Stomach smooth muscle (tissue), 2 donors: ENCODE measurements around the gene SND1.
A peak's percentile ranks its signal among the peaks of the same experiment; 100 is the strongest.

Experiments
- H3K27ac ChIP-seq: one replicate; pipeline ENCODE4 v1.7.0; 2013; ENCODE audit warnings: mild to moderate bottlenecking, low read length, inconsistent platforms
- H3K27me3 ChIP-seq, 2 donors: one replicate each; pipeline ENCODE4 v1.7.0; 2013; ENCODE audit warnings: low read length in 2 of 2; ENCODE audit not compliant: insufficient read depth in 2 of 2, control insufficient read depth in 1 of 2
- H3K36me3 ChIP-seq, 2 donors: one replicate each; pipeline ENCODE4 v1.7.0; 2013; ENCODE audit warnings: low read length in 2 of 2; ENCODE audit not compliant: control insufficient read depth in 2 of 2, insufficient read depth in 2 of 2
- H3K4me1 ChIP-seq: one replicate; pipeline ENCODE4 v1.7.0; 2013; ENCODE audit warnings: low read length; ENCODE audit not compliant: control insufficient read depth, insufficient read depth
- H3K4me3 ChIP-seq, 2 donors: one replicate each; pipeline ENCODE4 v1.7.0; 2013; ENCODE audit warnings: low read length in 2 of 2
- H3K9ac ChIP-seq, 2 donors: one replicate each; pipeline ENCODE4 v1.7.0; 2013; ENCODE audit warnings: low read length in 2 of 2, mild to moderate bottlenecking in 1 of 2
- H3K9me3 ChIP-seq, 2 donors: one replicate each; pipeline ENCODE4 v1.7.0; 2013; ENCODE audit warnings: low read length in 2 of 2; ENCODE audit not compliant: control insufficient read depth in 2 of 2
- donor health status: healthy.
- donor health status: Pancreatic carcinoma.

SND1 gene

GRCh38 chr7:127850195-127850594 lies 198.2 kb downstream of the SND1 start:
- no peaks in the 10 kb centered on the region for H3K36me3 ChIP-seq
- no peak overlapping the region for H3K27ac ChIP-seq
- no peak overlapping the region for H3K4me3 ChIP-seq
- H3K4me1 ChIP-seq: peaks cover 8% of the 10 kb centered on the region
- no peak overlapping the region for H3K9ac ChIP-seq
- no peaks in the 10 kb centered on the region for H3K9me3 ChIP-seq
- H3K27me3 ChIP-seq: no peaks in the 10 kb centered on the region

- no peak overlapping the region for H3K27ac ChIP-seq
- H3K4me3 ChIP-seq: no peak overlapping the region
- H3K27me3 ChIP-seq: no peaks in the 10 kb centered on the region
- H3K9me3 ChIP-seq: no peaks in the 10 kb centered on the region
- peaks cover 9% of the 10 kb centered on the region for H3K4me1 ChIP-seq
- no peak overlapping the region for H3K9ac ChIP-seq
- H3K36me3 ChIP-seq: no peaks in the 10 kb centered on the region
These were observed 202.4 kb downstream of the SND1 start for GRCh38 chr7:127854383-127854782.

- peaks cover 9% of the 10 kb centered on the region for H3K4me1 ChIP-seq
- H3K9ac ChIP-seq: no peak overlapping the region
- no peaks in the 10 kb centered on the region for H3K27me3 ChIP-seq
- H3K4me3 ChIP-seq: no peak overlapping the region
- no peaks in the 10 kb centered on the region for H3K36me3 ChIP-seq
- no peaks in the 10 kb centered on the region for H3K9me3 ChIP-seq
- no peak overlapping the region for H3K27ac ChIP-seq
These were observed 205.5 kb downstream of the SND1 start for GRCh38 chr7:127857464-127857841.

- peaks cover 12% of the 10 kb centered on the region for H3K4me1 ChIP-seq
- peak overlapping the region; percentile 56 for H3K27ac ChIP-seq
These were observed 206.3 kb downstream of the SND1 start for GRCh38 chr7:127858091-127858914.

GRCh38 chr7:127858915-127859189 lies 206.9 kb downstream of the SND1 start:
- H3K4me1 ChIP-seq: peaks cover 12% of the 10 kb centered on the region
- no peak overlapping the region for H3K9ac ChIP-seq
- no peaks in the 10 kb centered on the region for H3K27me3 ChIP-seq
- no peaks in the 10 kb centered on the region for H3K36me3 ChIP-seq
- peak overlapping the region; percentile 56 for H3K27ac ChIP-seq
- H3K9me3 ChIP-seq: no peaks in the 10 kb centered on the region
- H3K4me3 ChIP-seq: no peak overlapping the region

More at GRCh38 chr7:127858091-127858914, 206.3 kb downstream of the SND1 start:
- Histone ChIP-seq H3K9me3 (no peaks in the 10 kb centered on the region), H3K9ac (no peak overlapping the region), H3K27me3 (no peaks in the 10 kb centered on the region), H3K4me3 (no peak overlapping the region), H3K36me3 (no peaks in the 10 kb centered on the region)

GRCh38 chr7:127859330-127859729 lies 207.3 kb downstream of the SND1 start:
- Histone ChIP-seq H3K9me3 (no peaks in the 10 kb centered on the region), H3K27me3 (no peaks in the 10 kb centered on the region), H3K4me1 (peaks cover 12% of the 10 kb centered on the region), H3K36me3 (no peaks in the 10 kb centered on the region), H3K9ac (no peak overlapping the region), H3K4me3 (no peak overlapping the region), H3K27ac (peak overlapping the region; percentile 56)

- peaks cover 12% of the 10 kb centered on the region for H3K4me1 ChIP-seq
- no peaks in the 10 kb centered on the region for H3K9me3 ChIP-seq
- H3K9ac ChIP-seq: no peak overlapping the region
- no peak overlapping the region for H3K4me3 ChIP-seq
- H3K36me3 ChIP-seq: no peaks in the 10 kb centered on the region
- no peak overlapping the region for H3K27ac ChIP-seq
- no peaks in the 10 kb centered on the region for H3K27me3 ChIP-seq
These were observed 210.5 kb downstream of the SND1 start for GRCh38 chr7:127862525-127862924.

- Histone ChIP-seq H3K27ac (no peak overlapping the region), H3K9me3 (no peaks in the 10 kb centered on the region), H3K9ac (no peak overlapping the region), H3K27me3 (no peaks in the 10 kb centered on the region), H3K36me3 (no peaks in the 10 kb centered on the region), H3K4me3 (peak overlapping the region in 1 of 2 donors; percentile 23), H3K4me1 (peaks cover 9% of the 10 kb centered on the region)
These were observed 211.1 kb downstream of the SND1 start for GRCh38 chr7:127863082-127863481.

- Histone ChIP-seq H3K27ac (no peak overlapping the region), H3K4me3 (no peak overlapping the region)
These were observed 213.5 kb downstream of the SND1 start for GRCh38 chr7:127865466-127865865.

GRCh38 chr7:127870231-127870907 lies 218.4 kb downstream of the SND1 start:
- no peaks in the 10 kb centered on the region for H3K4me1 ChIP-seq
- H3K36me3 ChIP-seq: no peaks in the 10 kb centered on the region
- H3K9ac ChIP-seq: no peak overlapping the region
- H3K27ac ChIP-seq: no peak overlapping the region
- no peaks in the 10 kb centered on the region for H3K9me3 ChIP-seq
- no peaks in the 10 kb centered on the region for H3K27me3 ChIP-seq
- no peak overlapping the region for H3K4me3 ChIP-seq

More at GRCh38 chr7:127865466-127865865, 213.5 kb downstream of the SND1 start:
- no peaks in the 10 kb centered on the region for H3K9me3 ChIP-seq
- H3K4me1 ChIP-seq: peaks cover 3% of the 10 kb centered on the region
- no peaks in the 10 kb centered on the region for H3K36me3 ChIP-seq
- H3K27me3 ChIP-seq: no peaks in the 10 kb centered on the region
- no peak overlapping the region for H3K9ac ChIP-seq

GRCh38 chr7:127871226-127871625 lies 219.2 kb downstream of the SND1 start:
- H3K4me3 ChIP-seq: no peak overlapping the region
- no peaks in the 10 kb centered on the region for H3K27me3 ChIP-seq
- no peak overlapping the region for H3K27ac ChIP-seq
- no peaks in the 10 kb centered on the region for H3K36me3 ChIP-seq
- no peaks in the 10 kb centered on the region for H3K9me3 ChIP-seq
- no peaks in the 10 kb centered on the region for H3K4me1 ChIP-seq
- H3K9ac ChIP-seq: no peak overlapping the region
